Prostate gland (tissue), 2 donors: Measurements from ENCODE around the gene FREM2. TPM values are rescaled to one million over a fixed set of nuclear protein-coding genes. Genes with fewer than 3 reads are reported as not detected.

ENCODE experiments used
- DNase-seq: peaks from one replicate; pipeline ENCODE4 v3.0.0-alpha.2; 2019; ENCODE audit warnings: low spot score
- H3K27ac ChIP-seq, 2 donors: fragments of 200-600 bp; sonication (generic); 2 replicates each; pipeline ENCODE4 v1.5.1; 2017 to 2019
- H3K27me3 ChIP-seq: fragments of 200-600 bp; sonication (generic); replicated peaks from 2 replicates; pipeline ENCODE4 v1.5.1; 2019; ENCODE audit not compliant: insufficient read depth
- H3K36me3 ChIP-seq, 2 donors: fragments of 200-600 bp; sonication (generic); 1 replicate in 1 of 2; 2 replicates in 1 of 2; pipeline versions ENCODE4 v1.5.1 to v1.8.1; 2017 to 2019
- H3K4me1 ChIP-seq: fragments of 200-600 bp; sonication (generic); replicated peaks from 2 replicates; pipeline ENCODE4 v1.5.1; 2019
- H3K4me3 ChIP-seq, 2 donors: fragments of 200-600 bp; sonication (generic); 2 replicates each; pipeline ENCODE4 v1.5.1; 2017 to 2019
- H3K9me3 ChIP-seq: fragments of 200-600 bp; sonication (generic); 2 replicates; pipeline ENCODE4 v1.5.1; 2017
- CTCF ChIP-seq, 4 experiments: fragments of 200-600 bp in 2 of 4; fragments of 450-650 bp in 2 of 4; sonication (generic) in 2 of 4; IDR thresholded peaks; 1 replicate in 3 of 4; 2 replicates in 1 of 4; pipeline ENCODE4 v1.5.1; 2016 to 2019; ENCODE audit warnings: antibody characterized with exemption in 4 of 4, mild to moderate bottlenecking in 2 of 4, moderate library complexity in 2 of 4
- POLR2A ChIP-seq: fragments of 450-650 bp; IDR thresholded peaks from one replicate; pipeline ENCODE4 v1.6.1; 2016; ENCODE audit warnings: antibody characterized with exemption, mild to moderate bottlenecking
- POLR2AphosphoS5 ChIP-seq: sonication (generic); formaldehyde crosslinking; IDR thresholded peaks from one replicate; pipeline ENCODE4 v1.6.1; 2017; ENCODE audit warnings: antibody characterized with exemption
- WGBS: methylation state at CpG from one replicate; pipeline ENCODE4 v1.1.5; 2018; 5-methylcytosine and 5-hydroxymethylcytosine counted together
- intact Hi-C: fragments of 100-400 bp; cut with DNase I; formaldehyde crosslinking; loops from one replicate; pipeline ENCODE4 v1.14.2; 2022
- total RNA-seq, 2 donors: library from RNA; depleted of rRNA; stranded (reverse); fragments of >200 nt; gene quantifications; one replicate each; pipeline ENCODE4 v1.1.0, GENCODE V29; 2016

Gene FREM2
- total RNA-seq, 2 donors from 2014 or later: 3.1 to 5.9 TPM

GRCh38 chr13:38781539-38781938, 94.7 kb downstream of the FREM2 start:
- no peak overlapping the region for H3K27ac ChIP-seq
- H3K9me3 ChIP-seq: no peaks in the 10 kb centered on the region
- no peaks in the 10 kb centered on the region for H3K36me3 ChIP-seq
- 96% methylated on average over 3 of the region's 3 CpGs for WGBS
- H3K4me1 ChIP-seq: no peaks in the 10 kb centered on the region
- intact Hi-C loops: loop anchor here (10.0 kb wide), 1 partner anchor 73 kb away; no protein-coding TSS in a partner anchor
- no peaks in the 10 kb centered on the region for H3K27me3 ChIP-seq
- DNase-seq: no peak
- TF ChIP-seq CTCF (IDR thresholded peaks at IDR 0.05): no peak
- TF ChIP-seq POLR2A: no peak
- TF ChIP-seq POLR2AphosphoS5: no peak
- H3K4me3 ChIP-seq: no peak overlapping the region

DNA sequence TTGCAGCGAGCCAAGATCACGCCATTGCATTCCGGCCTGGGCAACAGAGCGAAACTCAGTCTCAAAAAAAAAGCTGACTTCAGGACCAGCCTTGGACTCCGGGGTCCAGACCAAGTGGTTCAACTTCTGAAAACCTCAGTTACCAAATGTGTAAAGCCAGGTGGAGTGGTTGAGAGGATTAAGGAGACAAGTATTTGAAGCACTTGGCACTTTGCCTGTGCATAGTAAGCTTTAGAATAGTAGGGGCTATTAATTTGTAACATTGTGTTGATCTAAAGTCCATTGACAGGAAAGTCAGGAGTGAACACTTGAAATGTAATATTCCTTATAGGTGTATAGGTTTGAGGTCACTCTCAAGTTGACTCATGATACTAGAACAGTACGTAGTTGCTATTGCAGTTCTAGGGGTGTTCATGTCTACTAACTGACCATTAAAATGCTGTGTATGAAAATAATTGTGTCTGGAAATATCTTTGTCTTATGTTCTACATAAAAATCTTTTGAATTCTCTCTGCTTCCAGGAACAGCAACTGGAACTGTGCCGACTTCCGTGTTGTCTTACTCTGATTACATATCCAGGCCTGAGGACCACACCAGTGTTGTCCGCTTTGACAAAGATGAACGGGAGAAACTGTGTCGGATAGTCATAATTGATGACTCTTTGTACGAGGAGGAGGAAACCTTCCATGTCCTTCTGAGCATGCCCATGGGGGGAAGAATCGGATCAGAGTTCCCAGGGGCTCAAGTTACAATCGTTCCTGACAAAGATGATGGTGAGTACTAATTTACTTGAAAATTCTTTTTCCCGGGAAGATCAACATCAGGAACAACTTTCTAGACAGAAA, 97.4 kb downstream of the FREM2 start:
- Histone ChIP-seq H3K9me3 (no peaks in the 10 kb centered on the region), H3K4me3 (no peak overlapping the region), H3K36me3 (no peaks in the 10 kb centered on the region), H3K27me3 (no peaks in the 10 kb centered on the region), H3K27ac (no peak overlapping the region), H3K4me1 (no peaks in the 10 kb centered on the region)
- intact Hi-C loops: loop anchor here (10.0 kb wide), 1 partner anchor 71 kb away; no protein-coding TSS in a partner anchor
- 71% methylated on average over 15 of the region's 15 CpGs for WGBS
- DNase-seq: no peak
- no peak for TF ChIP-seq POLR2AphosphoS5
- no peak for TF ChIP-seq CTCF (IDR thresholded peaks at IDR 0.05)
- no peak for TF ChIP-seq POLR2A

DNA sequence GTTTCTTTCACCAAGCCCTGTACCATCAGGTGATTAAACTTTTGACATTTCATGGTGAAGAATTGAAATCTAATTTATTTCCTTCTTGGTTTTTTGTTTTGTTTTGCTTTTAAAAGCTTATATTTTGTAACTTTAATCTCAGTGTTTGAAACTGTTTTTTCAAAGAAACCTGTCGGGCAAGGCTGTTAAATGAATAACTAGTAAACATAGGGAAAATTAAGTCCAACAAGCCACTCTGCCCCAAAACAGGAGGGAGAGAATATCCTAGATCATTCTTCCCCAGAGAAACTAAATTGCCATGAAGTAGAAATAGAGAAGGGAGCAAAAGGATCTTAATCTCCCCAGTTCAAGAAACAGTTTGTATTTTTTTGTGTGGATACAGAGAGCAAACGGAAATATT, 98.2 kb downstream of the FREM2 start:
- no peak for DNase-seq
- Histone ChIP-seq H3K4me3 (no peak overlapping the region), H3K36me3 (no peaks in the 10 kb centered on the region), H3K9me3 (no peaks in the 10 kb centered on the region), H3K27me3 (no peaks in the 10 kb centered on the region), H3K27ac (no peak overlapping the region), H3K4me1 (no peaks in the 10 kb centered on the region)
- WGBS: 37% methylated on average over 2 of the region's 2 CpGs
- TF ChIP-seq CTCF (IDR thresholded peaks at IDR 0.05) (no peak), POLR2A (no peak), POLR2AphosphoS5 (no peak)
- intact Hi-C loops: loop anchor here (10.0 kb wide), 1 partner anchor 70 kb away; no protein-coding TSS in a partner anchor

DNA sequence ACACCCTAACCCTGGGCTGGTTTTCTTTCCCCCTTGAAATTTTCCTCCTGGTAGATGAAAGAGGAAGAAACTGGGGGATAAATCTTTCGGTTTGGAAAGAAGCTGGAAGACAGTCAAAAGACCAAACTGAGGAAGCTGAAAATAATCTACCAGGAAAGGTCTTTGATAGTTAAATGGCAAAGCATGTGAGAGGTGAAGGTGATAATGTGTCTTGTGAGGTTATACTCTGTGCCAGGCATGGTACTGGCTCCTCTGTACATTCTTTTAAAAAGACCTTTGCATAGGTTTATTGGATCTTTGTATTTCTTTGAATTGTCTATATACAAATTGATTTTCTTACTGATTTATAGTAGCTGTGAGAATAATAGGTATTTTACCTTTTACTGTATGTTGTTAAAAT, 98.6 kb downstream of the FREM2 start:
- no peaks in the 10 kb centered on the region for H3K36me3 ChIP-seq
- intact Hi-C loops: loop anchor here (10.0 kb wide), 1 partner anchor 69 kb away; no protein-coding TSS in a partner anchor
- WGBS: 14% methylated on average over 1 of the region's 1 CpG
- H3K27me3 ChIP-seq: no peaks in the 10 kb centered on the region
- no peak overlapping the region for H3K27ac ChIP-seq
- DNase-seq: no peak
- H3K4me3 ChIP-seq: no peak overlapping the region
- H3K4me1 ChIP-seq: no peaks in the 10 kb centered on the region
- TF ChIP-seq CTCF (IDR thresholded peaks at IDR 0.05) (no peak), POLR2AphosphoS5 (no peak), POLR2A (no peak)
- H3K9me3 ChIP-seq: no peaks in the 10 kb centered on the region

GRCh38 chr13:38787550-38787949, 100.7 kb downstream of the FREM2 start:
- no peaks in the 10 kb centered on the region for H3K27me3 ChIP-seq
- H3K36me3 ChIP-seq: no peaks in the 10 kb centered on the region
- H3K4me1 ChIP-seq: no peaks in the 10 kb centered on the region
- 85% methylated on average over 1 of the region's 1 CpG for WGBS
- H3K9me3 ChIP-seq: no peaks in the 10 kb centered on the region
- H3K4me3 ChIP-seq: no peak overlapping the region
- DNase-seq: no peak
- H3K27ac ChIP-seq: no peak overlapping the region
- TF ChIP-seq POLR2AphosphoS5 (no peak), POLR2A (no peak), CTCF (IDR thresholded peaks at IDR 0.05) (no peak)
- intact Hi-C loops: loop anchor here (10.0 kb wide), 1 partner anchor 67 kb away; no protein-coding TSS in a partner anchor
